H1 (cell line): ENCODE data around the gene UBA3. TPM values are rescaled to one million over a fixed set of nuclear protein-coding genes. Genes with fewer than 3 reads are reported as not detected.

Experiments used
- SP2 ChIP-seq: IDR thresholded peaks from 2 replicates; pipeline ENCODE4 v1.6.1; 2012; ENCODE audit warnings: mild to moderate bottlenecking, low read length, inconsistent platforms
- polyA plus RNA-seq, 7 experiments: library from polyadenylated mRNA; depleted of rRNA in 3 of 7; stranded (reverse) in 5 of 7; unstranded in 2 of 7; fragments of >200 nt in 5 of 7; fragments of 200-250 nt in 2 of 7; gene quantifications; 1 replicate in 5 of 7; 2 replicates in 1 of 7; 4 replicates in 1 of 7; pipeline versions ENCODE4 v1.2.1 to v1.2.3, GENCODE V29; 2011 to 2013; ENCODE audit warnings: missing spikeins in 2 of 7, mixed read lengths in 2 of 7
- total RNA-seq: library from RNA; stranded (reverse); fragmentation: NEBNext Ultra II Directional; extraction: Animal tissue kit (Norgen Biotek cat#: 25700); gene quantifications from 2 replicates; pipeline ENCODE4 v1.2.1, GENCODE V29; 2021

The UBA3 gene
- total and polyA plus RNA-seq, 2 of the 8 experiments (the other 6 are each of a cell fraction or from before 2014, with no cell fraction given): 40.8 to 97.8 TPM

GRCh38 chr3:69079269-69080159 lies 651 bp downstream of the UBA3 start (continued):
- no peak for TF ChIP-seq SP2
- TF ChIP-seq, all 59 proteins: peak for 4
